HG02938 (cell line): ENCODE results near the gene CELF2.
"Not testable (repeated sequence)": the region's sequence is repeated elsewhere in the genome, so short reads cannot be mapped to it uniquely, and the experiment has no call there.

Source experiments
- ATAC-seq: cut with Tn5 transposase; IDR thresholded peaks from one replicate; pipeline ENCODE4 v1.9.1; 2021; ENCODE audit warnings: mild to moderate bottlenecking, moderate library complexity; ENCODE audit not compliant: unreplicated experiment

Gene CELF2

DNA sequence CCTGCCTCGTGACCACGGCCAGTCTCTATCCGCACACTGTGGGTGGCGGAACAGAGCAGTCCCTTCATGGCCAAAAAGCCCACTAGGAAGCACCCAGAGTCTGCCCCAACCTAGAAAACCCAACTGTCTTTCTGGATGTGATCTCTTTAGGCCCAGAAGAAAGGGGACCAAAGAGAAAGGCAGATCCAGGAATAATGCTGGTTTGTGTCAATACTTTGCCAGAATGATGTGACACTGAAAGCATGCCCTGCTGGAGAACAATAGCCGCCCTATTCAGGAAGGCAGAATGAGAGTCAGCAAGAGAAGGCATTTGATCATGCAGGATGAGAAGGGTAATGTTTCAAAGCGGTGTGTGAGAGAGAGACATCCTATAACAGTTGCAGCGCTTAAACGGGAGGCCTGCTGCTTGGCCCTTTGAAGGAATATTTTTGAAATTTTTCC is 319.1 kb downstream of the CELF2 start:
- no peak for ATAC-seq

DNA sequence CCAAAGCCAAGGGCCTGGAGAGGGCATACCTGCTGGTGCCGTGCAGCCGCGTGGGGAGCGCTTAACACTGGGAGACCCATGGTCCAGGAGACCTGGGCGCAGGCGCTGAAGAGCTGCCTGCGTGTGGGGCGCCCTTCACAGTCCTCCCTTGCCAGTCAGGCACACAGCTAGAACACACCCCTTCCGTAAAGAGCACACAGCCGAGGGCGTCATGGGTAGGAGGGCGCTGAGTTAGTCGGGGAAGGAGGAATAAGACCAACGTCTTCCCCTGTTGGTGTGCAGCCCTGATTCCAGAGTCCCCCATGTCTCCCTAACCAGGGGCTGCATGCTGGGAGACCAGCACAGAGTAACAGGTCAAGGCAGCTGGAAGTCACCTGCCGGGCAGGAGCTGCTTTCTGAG is 319.8 kb downstream of the CELF2 start:
- ATAC-seq = no peak

DNA sequence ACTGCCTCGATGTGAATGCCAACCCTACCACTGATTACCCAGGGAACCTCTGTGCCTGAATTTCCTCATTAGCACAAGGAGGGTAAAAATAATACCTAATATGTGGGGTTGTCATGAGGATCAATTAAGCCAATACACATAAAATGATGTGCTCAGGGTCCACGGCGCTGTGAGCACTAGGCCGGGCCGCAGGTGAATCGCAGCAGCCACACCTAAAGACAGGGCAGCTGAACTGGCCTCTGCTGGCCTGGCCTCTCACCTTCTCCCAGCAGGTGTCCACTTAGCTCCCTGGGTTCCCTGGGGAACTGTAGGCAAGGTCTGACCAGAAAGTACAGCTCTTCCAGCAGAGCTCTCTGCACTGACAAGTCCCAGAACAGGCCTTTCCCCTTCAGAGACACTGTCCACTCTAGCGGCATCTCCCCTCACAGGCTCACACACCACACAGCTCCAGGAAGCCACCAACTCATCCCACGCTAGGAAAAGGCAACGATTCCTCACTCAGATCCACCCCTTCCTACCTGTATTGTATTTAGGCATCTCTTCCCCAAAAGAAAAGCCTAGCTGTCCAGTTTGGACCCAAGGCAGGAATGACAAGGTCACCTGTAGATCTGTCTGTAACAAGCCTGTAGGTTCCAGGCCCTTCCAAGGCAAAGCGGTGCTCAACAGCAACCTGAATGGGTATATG is 320.6 kb downstream of the CELF2 start:
- no peak for ATAC-seq

DNA sequence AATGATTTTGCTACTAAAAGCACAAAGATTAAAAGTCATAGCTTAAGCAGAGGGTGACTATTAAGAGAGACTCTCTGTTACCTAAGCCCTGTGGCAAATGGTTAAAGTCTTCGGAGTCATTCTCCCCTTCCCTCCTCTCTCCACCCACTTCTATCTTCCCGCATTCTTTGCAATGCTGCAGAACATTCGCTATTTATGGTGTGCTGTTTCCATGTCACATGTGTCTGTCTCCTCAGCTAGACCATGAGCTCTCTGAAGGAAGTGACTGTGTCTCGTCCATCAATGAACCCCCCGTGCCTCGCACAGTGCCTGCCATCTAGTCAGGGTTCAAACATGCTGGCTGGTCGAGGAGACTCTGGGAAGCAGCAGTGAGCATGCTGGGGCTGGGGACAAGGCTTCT is 321.3 kb downstream of the CELF2 start:
- ATAC-seq = no peak

DNA sequence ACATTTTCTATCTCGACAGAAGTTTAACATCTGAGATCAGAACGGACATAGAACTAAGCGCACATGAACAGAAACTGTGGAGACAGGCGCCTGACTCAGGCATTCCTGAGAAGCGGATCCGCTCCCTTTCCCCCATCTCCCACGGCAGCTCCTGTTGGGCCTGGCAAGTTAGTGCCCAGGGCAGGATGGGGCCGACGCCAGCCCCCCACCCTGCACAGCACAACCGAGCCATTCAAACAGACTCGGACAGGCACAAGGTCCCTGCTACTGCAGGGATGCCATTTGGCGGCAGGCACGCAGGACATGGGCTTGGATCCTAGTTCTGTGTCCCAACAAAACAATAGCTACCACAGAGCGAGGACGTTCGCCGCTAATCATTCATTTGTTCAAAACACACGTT is 322.0 kb downstream of the CELF2 start:
- ATAC-seq = no peak

DNA sequence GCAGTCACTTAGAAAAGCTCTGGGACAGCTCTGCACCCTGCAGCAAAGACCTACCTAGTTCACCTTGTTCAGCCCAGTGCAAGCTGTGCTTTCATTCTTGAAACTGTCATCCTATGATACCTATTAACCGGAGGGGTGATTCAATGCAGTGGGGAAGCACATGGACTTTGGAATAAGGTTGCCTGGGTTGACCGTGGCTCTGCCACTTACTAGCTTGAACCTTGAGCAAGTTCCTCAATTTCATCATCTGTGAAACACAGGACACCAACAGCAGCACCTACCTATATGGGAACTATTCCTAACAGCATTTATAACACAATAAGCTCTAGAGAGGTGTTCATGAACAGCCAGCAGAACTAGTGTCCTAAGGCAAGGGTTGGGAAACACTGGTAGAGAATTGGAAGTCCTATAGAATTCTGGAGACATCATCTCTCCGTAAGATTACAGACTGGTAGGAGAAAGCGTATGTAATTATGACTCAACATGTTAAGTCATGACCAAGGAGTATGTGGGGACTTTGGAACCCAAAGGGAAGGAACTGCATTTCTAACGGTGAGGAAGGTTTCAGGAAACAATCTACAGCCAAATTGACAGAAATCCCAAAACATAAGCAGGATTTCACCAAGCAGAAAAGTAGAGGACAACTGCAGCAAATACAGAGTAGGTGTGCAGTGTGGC is 323.8 kb downstream of the CELF2 start:
- no peak for ATAC-seq

DNA sequence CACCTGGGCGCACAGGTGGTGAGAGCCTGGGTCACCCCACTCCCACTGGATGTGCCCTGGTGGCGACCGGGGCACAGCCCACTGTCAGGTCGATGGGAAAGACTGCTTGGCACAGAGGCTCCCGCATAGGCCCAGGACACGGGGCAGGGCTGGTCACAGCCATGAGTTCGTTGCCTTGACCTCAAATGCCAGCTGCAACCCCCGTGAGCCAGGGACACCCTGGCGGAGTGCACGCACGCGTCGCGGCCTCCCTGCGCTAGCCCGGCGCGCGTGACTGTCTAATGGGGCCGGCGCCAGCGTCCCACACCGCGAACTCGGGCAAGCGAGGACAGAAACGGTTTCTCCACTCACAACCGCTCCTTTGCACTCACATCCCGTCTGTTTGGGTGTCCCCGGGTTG is 326.4 kb downstream of the CELF2 start:
- no peak for ATAC-seq

DNA sequence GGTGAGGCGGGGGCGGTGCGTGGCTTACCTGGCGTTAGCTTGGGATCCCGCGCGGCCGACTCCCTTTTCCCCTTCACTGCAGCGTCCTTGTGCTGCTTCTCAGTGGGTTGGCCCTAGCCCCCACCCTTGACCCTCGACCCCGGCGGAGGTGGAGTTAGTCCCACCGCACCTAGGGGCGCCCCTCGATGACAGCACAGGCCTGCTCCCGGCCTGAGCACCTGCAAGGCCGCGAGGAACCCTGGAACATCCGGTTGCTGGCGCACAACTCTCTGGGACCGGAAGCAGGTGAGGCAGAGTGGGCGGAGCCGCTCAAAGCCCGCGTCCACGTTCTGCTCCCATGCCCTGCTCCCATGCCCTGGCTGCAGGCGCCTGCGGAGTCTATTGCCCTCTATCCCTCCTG is 326.9 kb downstream of the CELF2 start:
- ATAC-seq = no peak

DNA sequence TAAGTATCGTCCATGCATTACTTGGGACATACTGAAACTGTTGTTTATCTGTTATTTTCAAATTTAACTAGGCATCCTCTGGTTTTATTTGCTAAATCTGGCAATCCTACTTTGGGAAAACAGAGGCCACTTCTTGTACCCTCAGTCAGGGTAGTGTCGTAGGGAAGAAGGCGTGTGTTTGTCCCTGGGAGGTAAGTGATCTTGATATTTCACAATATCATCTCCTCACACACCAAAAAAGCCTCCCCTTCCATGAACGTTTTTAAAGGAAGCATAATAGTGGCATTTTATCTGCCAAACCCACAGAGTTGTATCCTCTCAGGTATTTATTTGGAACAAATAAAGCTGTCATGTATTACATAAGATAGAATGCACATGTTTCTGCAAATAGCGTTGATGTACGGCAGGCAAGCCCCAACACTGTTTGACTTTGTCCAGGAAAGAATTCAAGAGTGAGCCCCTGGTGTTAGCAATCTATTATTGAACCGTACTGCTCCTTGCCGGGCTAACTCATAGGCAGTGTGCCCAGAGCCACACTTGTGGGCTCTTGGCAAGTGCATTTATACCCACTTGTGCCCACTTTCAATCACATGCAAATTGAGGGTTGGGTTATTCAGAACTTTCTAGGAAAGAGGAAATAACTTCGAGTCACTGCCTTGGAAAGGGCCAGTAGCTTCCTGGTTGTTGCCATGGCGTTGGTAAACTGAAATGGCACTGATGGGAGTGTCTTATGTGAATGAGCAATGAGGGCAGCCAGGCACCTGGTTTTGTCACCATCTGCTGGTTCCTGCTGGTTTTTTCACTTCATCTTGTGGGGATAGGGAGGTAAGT is 327.8 kb downstream of the CELF2 start:
- ATAC-seq = peak; percentile 62

DNA sequence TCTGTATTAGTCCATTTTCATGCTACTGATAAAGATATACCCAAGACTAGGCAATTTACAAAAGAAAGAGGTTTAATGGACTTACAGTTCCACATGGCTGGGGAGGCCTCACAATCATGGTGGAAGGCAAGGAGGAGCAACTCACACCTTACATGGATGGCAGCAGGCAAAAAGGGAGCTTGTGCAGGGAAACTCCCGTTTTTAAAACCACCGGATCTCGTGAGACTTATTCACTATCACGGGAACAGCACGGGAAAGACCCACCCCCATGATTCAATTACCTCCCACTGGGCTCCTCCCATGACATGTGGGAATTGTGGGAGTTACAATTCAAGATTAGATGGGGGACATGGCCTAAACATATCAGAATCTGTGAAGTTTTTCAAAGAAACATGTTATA is 329.9 kb downstream of the CELF2 start:
- ATAC-seq = not testable (repeated sequence)

DNA sequence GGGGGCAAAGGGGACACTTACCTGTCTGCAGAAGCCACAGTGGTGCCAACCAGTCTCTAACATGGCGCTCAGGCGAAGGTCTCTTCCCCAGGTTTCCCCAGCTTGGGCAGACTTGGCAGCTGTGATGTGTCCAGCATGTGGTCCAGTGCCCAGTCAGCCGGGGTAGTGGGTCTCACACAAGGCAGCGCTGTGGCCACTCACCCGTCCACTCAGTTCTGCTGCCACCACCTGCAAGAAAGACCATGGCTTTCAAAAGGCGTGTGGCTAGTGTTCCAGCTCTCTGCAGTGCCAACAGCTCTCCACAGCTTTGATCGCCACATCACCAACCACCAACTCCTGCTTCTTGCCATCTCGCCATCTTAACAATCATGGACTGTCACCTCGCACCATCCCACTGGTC is 334.1 kb downstream of the CELF2 start:
- ATAC-seq = no peak

DNA sequence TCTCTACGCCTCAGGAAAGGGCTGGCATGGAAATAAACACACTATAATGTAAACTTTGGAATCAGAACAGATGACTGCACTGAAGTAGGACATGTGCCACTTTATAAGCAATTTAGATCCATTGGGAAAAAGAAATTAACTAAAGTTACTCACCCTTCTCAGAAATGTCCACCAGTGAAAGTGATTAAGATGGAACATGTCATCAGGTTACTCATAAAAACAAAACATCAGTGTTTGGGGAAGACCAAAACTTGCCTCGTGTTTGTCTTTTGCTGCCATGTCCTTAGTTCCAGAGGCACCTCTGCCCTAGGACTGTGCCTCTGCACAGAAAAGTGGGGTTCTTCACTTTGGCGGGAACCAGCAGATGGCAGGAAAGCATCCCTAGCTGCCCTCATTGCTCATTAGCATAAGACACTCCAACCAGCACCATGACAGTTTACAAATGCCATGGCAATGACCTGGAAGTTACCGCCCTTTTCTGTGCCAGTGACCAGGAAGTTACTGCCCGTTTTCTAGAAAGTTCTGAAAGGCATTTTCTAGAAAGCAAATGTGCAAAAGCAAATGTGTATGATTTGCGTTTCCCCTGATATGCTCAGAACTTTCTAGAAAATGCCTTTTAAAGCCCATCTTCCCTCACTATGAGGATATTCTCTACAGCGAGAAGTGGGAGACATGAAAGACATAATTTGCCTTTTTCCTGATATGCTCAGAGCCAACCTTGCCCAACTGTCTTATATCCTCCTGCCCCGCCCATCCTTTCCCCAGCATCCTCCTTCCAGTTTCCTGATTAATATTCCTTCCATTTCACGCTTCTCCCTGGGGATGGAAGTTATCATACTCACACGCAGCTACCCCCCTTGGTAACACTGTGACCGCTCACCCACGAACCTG is 335.6 kb downstream of the CELF2 start:
- ATAC-seq = no peak

DNA sequence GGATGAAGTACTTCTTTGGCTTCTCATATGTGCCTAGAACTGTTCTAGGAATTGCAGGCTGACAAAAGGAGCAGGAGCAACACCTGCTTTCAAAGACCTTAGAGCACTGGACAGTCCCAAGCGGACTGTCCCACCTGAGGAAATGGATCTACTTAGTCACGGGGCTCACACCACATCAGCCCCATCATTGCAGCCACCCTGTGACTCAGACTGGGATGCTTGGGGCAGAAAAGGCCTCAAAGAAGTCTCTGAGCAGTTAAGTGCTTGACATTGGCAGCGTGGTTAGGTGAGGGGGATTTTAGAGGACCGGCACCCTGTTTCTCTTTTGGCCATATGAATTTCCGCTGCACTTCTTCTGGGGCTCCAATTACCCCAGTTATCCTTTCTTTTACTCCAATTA is 337.2 kb downstream of the CELF2 start:
- no peak for ATAC-seq

DNA sequence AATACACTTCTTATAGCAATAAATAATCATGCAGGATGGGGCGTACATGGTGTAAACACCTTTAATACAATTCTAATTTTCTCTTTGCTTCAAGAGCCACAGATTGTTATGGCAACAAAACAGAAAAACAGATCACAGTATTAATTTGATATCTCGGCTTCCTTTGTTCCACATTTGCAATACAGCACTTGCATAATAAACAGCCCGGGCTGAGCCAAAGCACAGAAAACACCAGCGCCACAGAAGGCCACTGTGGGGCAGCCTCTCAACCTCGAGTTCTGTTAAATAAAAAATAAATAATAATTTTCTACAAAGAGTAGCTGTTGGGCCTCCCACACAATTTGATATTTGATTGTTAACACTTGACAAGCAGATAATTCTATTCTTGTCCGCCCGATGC is 337.9 kb downstream of the CELF2 start:
- no peak for ATAC-seq

DNA sequence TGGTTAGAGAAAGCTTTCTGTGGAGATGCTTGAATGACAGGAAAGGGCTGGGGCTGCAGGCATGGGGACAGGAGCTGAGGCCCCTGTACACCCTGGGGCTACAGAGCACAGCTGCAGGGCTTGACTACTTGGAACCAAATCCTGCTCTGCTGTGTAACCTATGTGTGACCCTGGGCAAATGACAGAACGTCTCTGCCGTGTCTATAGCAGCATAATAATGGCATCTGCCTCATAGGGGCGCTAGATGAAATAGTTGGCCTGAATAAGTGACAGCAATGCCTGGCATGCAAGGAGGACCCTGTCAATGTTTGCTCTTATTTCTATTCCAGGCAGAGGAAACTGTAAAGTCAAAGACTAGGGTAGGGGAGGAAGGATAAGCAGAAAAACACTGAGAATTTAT is 339.8 kb downstream of the CELF2 start:
- no peak for ATAC-seq

DNA sequence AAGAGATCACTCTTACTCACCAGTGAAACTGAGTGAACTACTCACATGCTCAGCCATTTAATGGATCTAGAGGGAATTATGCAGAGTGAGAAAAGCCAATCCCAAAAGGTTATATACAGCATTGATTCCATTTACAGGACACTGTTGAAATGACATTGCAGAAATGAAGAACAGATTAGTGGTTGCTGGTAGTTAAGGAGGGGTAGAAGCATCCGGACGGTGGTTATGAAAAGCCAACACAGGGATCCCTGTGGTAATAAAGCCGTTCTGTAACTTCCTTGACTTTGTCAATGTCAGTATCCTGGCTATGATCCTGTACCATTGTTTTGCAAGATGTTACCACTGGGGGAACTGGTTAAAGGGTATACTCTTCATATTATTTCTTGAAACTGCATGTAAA is 340.3 kb downstream of the CELF2 start:
- ATAC-seq = no peak

DNA sequence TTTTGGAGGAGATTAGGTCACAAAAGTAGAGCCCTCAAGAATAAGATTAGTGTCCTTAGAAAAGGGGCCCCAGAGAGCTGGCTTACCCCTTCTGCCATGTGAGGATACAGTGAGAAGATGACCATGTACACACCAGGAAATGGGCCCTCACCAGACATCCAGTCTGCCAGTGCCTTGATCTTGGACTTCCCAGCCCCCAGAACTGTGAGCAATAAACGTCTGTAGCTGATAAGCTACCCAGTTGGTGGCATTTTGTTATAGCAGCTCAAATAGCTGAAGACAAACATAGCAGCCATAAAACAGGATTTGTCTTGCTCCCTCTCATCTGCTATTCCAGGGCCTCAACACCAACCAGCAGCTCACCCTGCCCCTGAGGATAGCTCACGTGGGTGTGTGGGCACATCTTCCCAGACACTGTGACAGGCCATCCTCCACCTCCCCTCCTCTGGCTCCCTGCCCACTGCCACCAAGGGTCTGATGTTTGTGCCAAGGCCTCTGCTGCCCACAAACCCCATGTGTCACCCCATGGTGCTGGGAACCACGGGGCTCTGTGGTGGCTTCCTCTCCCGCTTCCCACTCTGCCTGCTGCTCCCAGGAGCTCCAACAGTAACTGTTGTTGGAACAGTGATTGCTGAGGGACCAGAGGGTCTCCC is 341.4 kb downstream of the CELF2 start:
- ATAC-seq = no peak

DNA sequence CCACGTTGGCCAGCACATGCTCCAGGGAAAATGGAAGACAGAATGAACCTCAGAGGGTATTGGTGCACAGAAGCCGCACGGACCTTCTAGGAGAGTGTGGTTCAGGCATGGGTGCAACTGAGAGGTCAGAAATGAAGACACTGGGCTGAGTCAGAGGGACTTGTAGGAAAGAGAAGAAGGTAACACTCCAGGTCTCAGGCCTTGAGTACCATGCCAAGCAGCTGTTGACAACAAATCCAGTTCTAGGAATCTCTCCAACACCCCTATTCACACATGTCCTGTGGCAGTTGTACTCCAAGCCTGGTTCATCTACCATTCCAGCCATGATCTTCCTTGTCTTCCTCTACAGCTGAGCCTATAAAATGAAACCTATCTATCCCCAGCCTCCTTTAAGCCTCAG is 342.2 kb downstream of the CELF2 start:
- ATAC-seq = no peak

DNA sequence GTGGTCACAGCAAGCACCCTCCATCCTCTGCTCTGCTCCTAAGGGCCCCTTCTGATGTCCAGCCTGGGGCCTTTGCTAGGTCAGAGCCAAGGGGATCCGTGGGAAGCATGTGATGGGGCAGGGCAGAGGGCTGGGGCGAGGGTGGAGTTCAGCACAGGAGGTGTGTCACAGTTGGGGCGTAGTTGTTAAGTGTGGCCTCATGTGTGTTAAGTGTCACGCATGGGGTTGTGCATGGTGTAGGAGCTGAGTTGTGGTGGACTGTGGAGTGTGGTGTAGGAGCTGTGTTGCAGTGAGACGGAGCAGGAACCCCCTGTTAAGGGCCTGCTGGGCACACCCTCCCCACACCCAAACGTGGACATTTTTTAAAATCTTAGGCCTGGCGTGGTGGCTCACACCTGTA is 345.8 kb downstream of the CELF2 start:
- no peak for ATAC-seq

DNA sequence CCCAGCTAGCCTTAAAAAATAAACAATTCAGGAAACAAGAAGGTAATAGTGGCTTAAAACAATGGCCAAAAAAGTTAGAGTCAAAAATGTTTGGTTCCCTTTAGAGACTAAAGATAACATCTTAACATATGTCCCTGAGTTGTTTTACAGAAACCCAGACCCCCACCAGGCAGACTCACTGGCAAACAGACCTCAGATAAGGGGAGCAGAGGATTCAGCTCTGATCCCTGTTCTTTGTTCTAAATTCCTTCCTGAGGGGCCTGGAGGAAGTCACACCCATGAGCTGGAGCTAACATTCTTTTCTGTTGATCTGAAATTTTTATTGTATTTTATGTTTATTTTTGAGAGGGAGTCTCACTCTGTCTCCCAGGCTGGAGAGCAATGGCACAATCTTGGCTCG is 346.6 kb downstream of the CELF2 start:
- ATAC-seq = no peak
